Dermis lymphatic vessel endothelial cell (primary cell): ENCODE data around the gene RNF175. TPM values are rescaled to one million over a fixed set of nuclear protein-coding genes. Genes with fewer than 3 reads are reported as not detected.

Experiments used
- total RNA-seq: library from RNA; depleted of rRNA; stranded (reverse); fragments of >200 nt; gene quantifications from 2 replicates; pipeline ENCODE4 v1.2.1, GENCODE V29; 2014

RNF175 gene
- total RNA-seq, result 0.09 and 0.33 TPM in 2 replicates

GRCh38 chr4:153759407-153760316, at the start of gene RNF175:
Gene RNF175 (minus strand): TSS chr4:153760024. CDS start chr4:153759862, 162 bp downstream.

GRCh38 chr4:153788413-153789276, 28.8 kb upstream of the RNF175 start, which contains the start of gene SFRP2:
Gene SFRP2 (minus strand): TSS chr4:153789083. CDS start chr4:153788835, 248 bp downstream.

GRCh38 chr4:153684182-153684970, 75.4 kb downstream of the RNF175 start, which contains the start of gene TLR2:
Gene TLR2 (plus strand): TSS chr4:153684280. CDS start chr4:153702908, 18,628 bp downstream.

Other genes starting within 250 kb of the RNF175 start
- gene TLR2, start 75.7 kb downstream of the RNF175 start, total RNA-seq, result 0.09 and 0.43 TPM in 2 replicates
- not detected in 2 replicates for gene SFRP2, start 29.1 kb upstream of the RNF175 start, total RNA-seq